GM18508 (cell line): Measurements from ENCODE around the gene TRABD2B.

Source experiments
- ATAC-seq: cut with Tn5 transposase; IDR thresholded peaks from one replicate; pipeline ENCODE4 v1.9.1; 2021; ENCODE audit warnings: moderate number of reproducible peaks; ENCODE audit not compliant: insufficient read depth, unreplicated experiment

The TRABD2B gene

GRCh38 chr1:47769295-47769694 lies 227.9 kb downstream of the TRABD2B start:
- no peak for ATAC-seq

GRCh38 chr1:47767741-47768100 lies 229.5 kb downstream of the TRABD2B start:
- ATAC-seq: no peak

GRCh38 chr1:47766832-47767740 lies 230.1 kb downstream of the TRABD2B start:
- no peak for ATAC-seq

GRCh38 chr1:47765742-47766485 lies 231.3 kb downstream of the TRABD2B start:
- ATAC-seq: no peak

GRCh38 chr1:47765236-47765635 lies 231.9 kb downstream of the TRABD2B start:
- no peak for ATAC-seq

- no peak for ATAC-seq
Measured at GRCh38 chr1:47764461-47765046, 232.6 kb downstream of the TRABD2B start.

GRCh38 chr1:47763591-47764171 lies 233.5 kb downstream of the TRABD2B start:
- no peak for ATAC-seq

GRCh38 chr1:47761974-47762373 lies 235.2 kb downstream of the TRABD2B start:
- ATAC-seq: no peak

- ATAC-seq: no peak
Measured at GRCh38 chr1:47761201-47761930, 235.8 kb downstream of the TRABD2B start.

- ATAC-seq: no peak
Measured at GRCh38 chr1:47759936-47760629, 237.1 kb downstream of the TRABD2B start.

- ATAC-seq: no peak
Measured at GRCh38 chr1:47759251-47759935, 237.8 kb downstream of the TRABD2B start.

GRCh38 chr1:47758341-47759250 lies 238.6 kb downstream of the TRABD2B start:
- ATAC-seq: no peak

- ATAC-seq: no peak
Measured at GRCh38 chr1:47757226-47757975, 239.8 kb downstream of the TRABD2B start.

GRCh38 chr1:47756411-47756810 lies 240.8 kb downstream of the TRABD2B start:
- ATAC-seq: no peak

- ATAC-seq: no peak
Measured at GRCh38 chr1:47756006-47756405, 241.2 kb downstream of the TRABD2B start.

- no peak for ATAC-seq
Measured at GRCh38 chr1:47755101-47755990, 241.8 kb downstream of the TRABD2B start.
